ENCODE results near the gene NUF2. TPM values are rescaled to one million over a fixed set of nuclear protein-coding genes. Genes with fewer than 3 reads are reported as not detected.

The NUF2 gene
- total RNA-seq, 1 donor from 2014 or later, result 36.8 TPM

GRCh38 chr1:163388970-163389369 is 67.2 kb downstream of the NUF2 start:
- Mint-ChIP-seq H3K4me3 (no peak overlapping the region), H3K36me3 (ENCODE audit: low read depth) (no peaks in the 10 kb centered on the region), H3K27me3 (ENCODE audit: insufficient read depth) (peaks cover 5% of the 10 kb centered on the region), H3K9me3 (no peaks in the 10 kb centered on the region), H3K4me1 (ENCODE audit: low read depth) (no peaks in the 10 kb centered on the region), H3K27ac (no peak overlapping the region)
- intact Hi-C loops (cut with micrococcal nuclease), result no loop called here
- no peak for DNase-seq (ENCODE audit: low spot score)

DNA sequence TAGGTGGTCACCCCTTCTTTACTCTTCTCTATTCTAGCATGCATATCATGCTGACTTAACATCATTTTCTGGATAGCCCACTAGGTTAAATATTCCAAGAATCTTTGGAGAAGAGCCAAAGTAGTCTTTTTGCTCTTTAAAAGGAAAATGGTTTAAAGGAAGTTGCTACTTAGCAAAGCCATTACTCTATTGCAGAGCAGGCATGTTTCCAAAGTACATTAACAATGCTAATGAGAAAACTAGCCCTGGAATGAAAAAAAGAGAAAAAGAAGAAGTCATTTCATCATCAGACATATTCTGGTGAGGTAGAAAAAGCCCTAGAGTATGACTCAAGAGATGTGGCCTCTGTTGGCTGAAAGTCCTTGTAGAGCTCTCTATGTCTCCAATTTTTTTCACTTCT is 74.0 kb downstream of the NUF2 start:
- Mint-ChIP-seq H3K27ac (no peak overlapping the region), H3K9me3 (no peaks in the 10 kb centered on the region), H3K4me3 (no peak overlapping the region), H3K27me3 (ENCODE audit: insufficient read depth) (peaks cover 5% of the 10 kb centered on the region), H3K36me3 (ENCODE audit: low read depth) (no peaks in the 10 kb centered on the region), H3K4me1 (ENCODE audit: low read depth) (no peaks in the 10 kb centered on the region)
- intact Hi-C loops (cut with micrococcal nuclease), result no loop called here
- no peak for DNase-seq (ENCODE audit: low spot score)

GRCh38 chr1:163397451-163398200 is 75.9 kb downstream of the NUF2 start:
- H3K27ac Mint-ChIP-seq, result no peak overlapping the region
- no peak overlapping the region for H3K4me3 Mint-ChIP-seq
- no peaks in the 10 kb centered on the region for H3K36me3 Mint-ChIP-seq (ENCODE audit: low read depth)
- peaks cover 2% of the 10 kb centered on the region for H3K27me3 Mint-ChIP-seq (ENCODE audit: insufficient read depth)
- intact Hi-C loops (cut with micrococcal nuclease), result no loop called here
- H3K4me1 Mint-ChIP-seq (ENCODE audit: low read depth), result no peaks in the 10 kb centered on the region
- no peaks in the 10 kb centered on the region for H3K9me3 Mint-ChIP-seq
- DNase-seq (ENCODE audit: low spot score), result no peak

- intact Hi-C loops (cut with micrococcal nuclease), result no loop called here
- Mint-ChIP-seq H3K4me3 (no peak overlapping the region), H3K27me3 (ENCODE audit: insufficient read depth) (no peaks in the 10 kb centered on the region), H3K36me3 (ENCODE audit: low read depth) (no peaks in the 10 kb centered on the region), H3K27ac (no peak overlapping the region), H3K4me1 (ENCODE audit: low read depth) (no peaks in the 10 kb centered on the region), H3K9me3 (no peaks in the 10 kb centered on the region)
- DNase-seq (ENCODE audit: low spot score), result no peak
Measured at GRCh38 chr1:163399001-163399400, 77.2 kb downstream of the NUF2 start.

- H3K36me3 Mint-ChIP-seq (ENCODE audit: low read depth), result no peaks in the 10 kb centered on the region
- no peaks in the 10 kb centered on the region for H3K9me3 Mint-ChIP-seq
- intact Hi-C loops (cut with micrococcal nuclease), result no loop called here
- H3K27me3 Mint-ChIP-seq (ENCODE audit: insufficient read depth), result no peaks in the 10 kb centered on the region
- H3K27ac Mint-ChIP-seq, result no peak overlapping the region
- H3K4me3 Mint-ChIP-seq, result no peak overlapping the region
- no peaks in the 10 kb centered on the region for H3K4me1 Mint-ChIP-seq (ENCODE audit: low read depth)
- no peak for DNase-seq (ENCODE audit: low spot score)
Measured at GRCh38 chr1:163399976-163400601, 78.3 kb downstream of the NUF2 start.

DNA sequence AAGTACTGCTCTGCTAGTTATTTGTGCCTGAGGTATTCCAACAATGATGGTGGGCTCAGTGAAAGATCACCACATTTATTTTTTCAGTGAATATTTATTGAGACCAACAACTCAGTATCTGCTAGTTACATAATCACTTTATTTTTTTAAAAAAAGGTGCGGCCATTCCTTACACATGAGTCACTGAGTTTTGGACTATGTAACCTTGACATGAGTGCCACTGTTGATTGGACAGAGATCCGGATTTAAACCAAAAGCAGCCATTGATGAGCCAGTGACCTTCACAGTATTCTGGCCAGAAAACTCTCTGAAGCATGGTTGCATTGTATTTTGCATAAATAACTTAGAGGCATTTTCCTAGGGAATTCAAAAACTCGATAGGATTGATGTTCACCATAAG is 79.5 kb downstream of the NUF2 start:
- Mint-ChIP-seq H3K27ac (no peak overlapping the region), H3K36me3 (ENCODE audit: low read depth) (no peaks in the 10 kb centered on the region), H3K4me1 (ENCODE audit: low read depth) (no peaks in the 10 kb centered on the region), H3K27me3 (ENCODE audit: insufficient read depth) (no peaks in the 10 kb centered on the region), H3K9me3 (no peaks in the 10 kb centered on the region), H3K4me3 (no peak overlapping the region)
- intact Hi-C loops (cut with micrococcal nuclease), result no loop called here
- no peak for DNase-seq (ENCODE audit: low spot score)

Other genes with a start within 250 kb of the NUF2 start
- gene RGS5, start 119.0 kb upstream of the NUF2 start, total RNA-seq, result 1.1 and 4.4 TPM in 2 replicates

Measured in activated T-helper 1 cell treated with anti-CD3 and anti-CD28 coated beads, Interleukin-12 subunit alpha, Interleukin-12 subunit beta, Interleukin-2, Interleukin-4 antibody, amounts not matched to agents 30 ng/mL and 10 ng/mL and 1 ng/mL, durations not matched to agents 14 hours and 24 hours and 36 hours (primary cell).